DND-41 (cell line): ENCODE data around the gene ZNF526.

Source experiments
- CTCF ChIP-seq: IDR thresholded peaks from 2 replicates; pipeline ENCODE4 v1.5.1; 2012; ENCODE audit warnings: borderline replicate concordance, low read length, moderate library complexity, mild to moderate bottlenecking; ENCODE audit not compliant: poor library complexity, severe bottlenecking; ENCODE audit errors: extremely low read depth
- EZH2 ChIP-seq: IDR thresholded peaks from 3 replicates; pipeline ENCODE4 v1.6.1; 2012; ENCODE audit warnings: borderline replicate concordance, low read depth, mild to moderate bottlenecking, moderate library complexity, low read length, inconsistent platforms; ENCODE audit not compliant: severe bottlenecking

- TF ChIP-seq EZH2 (no peak), CTCF (no peak)
Measured at GRCh38 chr19:42275517-42275916, 55.4 kb downstream of the ZNF526 start.
